ENCODE results near the gene TTC27.

GRCh38 chr2:32742376-32742775, 114.5 kb downstream of the TTC27 start:
- TF ChIP-seq CTCF (conservative IDR thresholded peaks at IDR 0.05 in 1 of 2, IDR thresholded peaks at IDR 0.05 in 1 of 2; ENCODE audit: extremely low read depth in 1 of 2, insufficient read depth in 1 of 2, low read depth in 1 of 2, low read length in 2 of 2) (no peak), EZH2 (IDR thresholded peaks at IDR 0.05; ENCODE audit: borderline replicate concordance, low read length) (no peak)
